22Rv1 (cell line): ENCODE data around the gene RNU6-1.
A peak's percentile ranks its signal among the peaks of the same experiment; 100 is the strongest.

ENCODE experiments used
- H3K27ac ChIP-seq: fragments of 450-650 bp; 2 replicates; pipeline ENCODE4 v1.5.1; 2017
- CTCF ChIP-seq: fragments of 450-650 bp; IDR thresholded peaks from 2 replicates; pipeline ENCODE4 v1.5.1; 2017; ENCODE audit warnings: mild to moderate bottlenecking
- ZFX ChIP-seq: fragments of 450-650 bp; IDR thresholded peaks from 2 replicates; pipeline ENCODE4 v1.6.1; 2017; ENCODE audit warnings: antibody characterized with exemption, borderline replicate concordance

Gene RNU6-1

GRCh38 chr15:67869701-67870100 lies 29.9 kb upstream of the RNU6-1 start:
- no peak overlapping the region for H3K27ac ChIP-seq
- TF ChIP-seq ZFX: no peak
- TF ChIP-seq CTCF: no peak

GRCh38 chr15:67865766-67866165 lies 25.9 kb upstream of the RNU6-1 start:
- H3K27ac ChIP-seq: no peak overlapping the region
- no peak for TF ChIP-seq CTCF
- no peak for TF ChIP-seq ZFX

GRCh38 chr15:67865331-67865730 lies 25.5 kb upstream of the RNU6-1 start:
- TF ChIP-seq ZFX (no peak), CTCF (no peak)
- H3K27ac ChIP-seq: no peak overlapping the region

GRCh38 chr15:67863442-67863987 lies 23.7 kb upstream of the RNU6-1 start:
- TF ChIP-seq CTCF: peak; percentile 95
- TF ChIP-seq ZFX: no peak
- no peak overlapping the region for H3K27ac ChIP-seq

GRCh38 chr15:67862750-67863441 lies 23.1 kb upstream of the RNU6-1 start:
- no peak overlapping the region for H3K27ac ChIP-seq
- TF ChIP-seq ZFX (no peak), CTCF (no peak)

- TF ChIP-seq CTCF (no peak), ZFX (no peak)
- H3K27ac ChIP-seq: no peak overlapping the region
Observed at GRCh38 chr15:67861983-67862382, 22.1 kb upstream of the RNU6-1 start.

- TF ChIP-seq ZFX (no peak), CTCF (no peak)
- no peak overlapping the region for H3K27ac ChIP-seq
Observed at GRCh38 chr15:67859331-67859946, 19.6 kb upstream of the RNU6-1 start.
